Activated naive CD8-positive, alpha-beta T cell treated with anti-CD3 and anti-CD28 coated beads, Interleukin-2, amount 50 U/mL, for 16 hours (primary cell): ENCODE results near the gene KCNN2.

Experiments
- DNase-seq: peaks from one replicate; pipeline ENCODE4 v3.0.0-alpha.2; 2020; ENCODE audit warnings: low read depth, low spot score

KCNN2 gene

DNA sequence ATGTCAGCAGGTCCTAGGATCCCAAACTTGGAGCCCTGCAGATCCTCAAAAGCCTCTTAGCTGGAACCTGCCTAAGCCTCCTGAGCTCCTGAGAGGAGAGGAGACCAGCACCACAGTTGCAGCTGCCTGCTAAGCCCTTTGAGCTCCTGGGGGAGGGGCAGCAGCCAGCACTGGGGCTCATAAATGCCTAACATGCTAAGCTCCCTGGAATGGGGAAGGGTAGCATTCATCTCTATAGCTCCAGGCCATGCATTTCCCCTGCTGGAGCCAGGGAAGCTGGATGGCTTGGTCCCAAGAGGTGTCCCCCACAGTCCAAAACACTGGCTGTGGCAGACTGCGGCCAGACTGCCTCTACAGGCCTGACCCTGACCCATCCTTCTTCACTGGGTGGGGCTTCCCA is 182.7 kb downstream of the KCNN2 start:
- DNase-seq, result no peak
